WERI-Rb-1 (cell line): Measurements from ENCODE around the gene MPPED2.

ENCODE experiments used
- DNase-seq: peaks from one replicate; pipeline ENCODE4 v3.0.0-alpha.2; 2020
- H3K27ac ChIP-seq: fragments of 250-450 bp; sonication (Bioruptor Pico); 2 replicates; pipeline ENCODE4 v1.5.1; 2020; ENCODE audit warnings: mild to moderate bottlenecking, moderate library complexity
- H3K27me3 ChIP-seq: fragments of 250-450 bp; sonication (Bioruptor Pico); 2 replicates; pipeline ENCODE4 v1.5.1; 2021; ENCODE audit warnings: mild to moderate bottlenecking, low read depth, moderate library complexity; ENCODE audit not compliant: insufficient read depth, severe bottlenecking
- H3K36me3 ChIP-seq: fragments of 250-450 bp; sonication (Bioruptor Pico); 2 replicates; pipeline ENCODE4 v1.5.1; 2020; ENCODE audit warnings: mild to moderate bottlenecking, moderate library complexity
- H3K4me3 ChIP-seq: 2 replicates; pipeline ENCODE4 v1.5.1; 2011; ENCODE audit warnings: low read depth, mild to moderate bottlenecking, control low read depth, low read length
- H3K9me3 ChIP-seq: fragments of 250-450 bp; sonication (Bioruptor Pico); 2 replicates; pipeline ENCODE4 v1.5.1; 2021; ENCODE audit warnings: mild to moderate bottlenecking, moderate library complexity; ENCODE audit not compliant: severe bottlenecking
- CTCF ChIP-seq: IDR thresholded peaks from 2 replicates; pipeline ENCODE4 v1.5.1; 2011; ENCODE audit warnings: low read depth, mild to moderate bottlenecking, control low read depth, inconsistent platforms, low read length

Gene MPPED2

GRCh38 chr11:30414244-30414643 lies 171.9 kb downstream of the MPPED2 start:
- Histone ChIP-seq H3K27me3 (no peaks in the 10 kb centered on the region), H3K27ac (no peak overlapping the region), H3K36me3 (peaks cover 44% of the 10 kb centered on the region), H3K4me3 (no peak overlapping the region), H3K9me3 (no peaks in the 10 kb centered on the region)
- no peak for DNase-seq
- TF ChIP-seq CTCF = no peak

- no peak for DNase-seq
- H3K9me3 ChIP-seq = no peaks in the 10 kb centered on the region
- no peak overlapping the region for H3K27ac ChIP-seq
- peaks cover 51% of the 10 kb centered on the region for H3K36me3 ChIP-seq
- no peaks in the 10 kb centered on the region for H3K27me3 ChIP-seq
- H3K4me3 ChIP-seq = no peak overlapping the region
- TF ChIP-seq CTCF = no peak
These were observed 173.6 kb downstream of the MPPED2 start for GRCh38 chr11:30412509-30412908.

GRCh38 chr11:30411383-30411782 lies 174.8 kb downstream of the MPPED2 start:
- no peak for DNase-seq
- Histone ChIP-seq H3K36me3 (peaks cover 48% of the 10 kb centered on the region), H3K27ac (no peak overlapping the region), H3K9me3 (no peaks in the 10 kb centered on the region), H3K4me3 (no peak overlapping the region), H3K27me3 (no peaks in the 10 kb centered on the region)
- no peak for TF ChIP-seq CTCF

GRCh38 chr11:30406978-30407762 lies 179.0 kb downstream of the MPPED2 start:
- Histone ChIP-seq H3K36me3 (peaks cover 32% of the 10 kb centered on the region), H3K4me3 (no peak overlapping the region), H3K9me3 (no peaks in the 10 kb centered on the region), H3K27me3 (no peaks in the 10 kb centered on the region), H3K27ac (peak overlapping the region; percentile 84)
- peak; percentile 77 for DNase-seq
- TF ChIP-seq CTCF = no peak

- H3K36me3 ChIP-seq = peaks cover 17% of the 10 kb centered on the region
- no peak for TF ChIP-seq CTCF
- no peaks in the 10 kb centered on the region for H3K27me3 ChIP-seq
- no peak overlapping the region for H3K27ac ChIP-seq
- H3K9me3 ChIP-seq = no peaks in the 10 kb centered on the region
- DNase-seq = no peak
- no peak overlapping the region for H3K4me3 ChIP-seq
These were observed 180.8 kb downstream of the MPPED2 start for GRCh38 chr11:30405385-30405784.

- no peaks in the 10 kb centered on the region for H3K9me3 ChIP-seq
- no peak for DNase-seq
- H3K36me3 ChIP-seq = peaks cover 10% of the 10 kb centered on the region
- TF ChIP-seq CTCF = no peak
- H3K4me3 ChIP-seq = no peak overlapping the region
- no peak overlapping the region for H3K27ac ChIP-seq
- no peaks in the 10 kb centered on the region for H3K27me3 ChIP-seq
These were observed 182.0 kb downstream of the MPPED2 start for GRCh38 chr11:30404136-30404535.
